Left ventricle myocardium superior (tissue), 1 donor: ENCODE measurements around the gene ALOX5. TPM values are rescaled to one million over a fixed set of nuclear protein-coding genes. Genes with fewer than 3 reads are reported as not detected.
"Not testable (repeated sequence)": the region's sequence is repeated elsewhere in the genome, so short reads cannot be mapped to it uniquely, and the experiment has no call there.

ENCODE experiments used
- ATAC-seq: fragments of 200-7000 bp; cut with Tn5 transposase; one replicate; pipeline ENCODE4 v1.9.1; 2020; ENCODE audit warnings: mild to moderate bottlenecking, moderate library complexity
- DNase-seq: peaks from one replicate; pipeline ENCODE4 v3.0.0-alpha.2; 2020
- intact Hi-C: fragments of 100-400 bp; cut with micrococcal nuclease; formaldehyde crosslinking; loops from one replicate; pipeline ENCODE4 v1.11.0; 2022
- total RNA-seq: library from RNA; stranded (reverse); fragmentation: NEBNext Ultra II Directional; extraction: Animal tissue kit (Norgen Biotek cat#: 25700); gene quantifications from one replicate; pipeline ENCODE4 v1.2.1, GENCODE V29; 2021
- donor health status: DM: no; HTN: yes; CAD: no; lungs with severe emphysema.

ALOX5 gene
- total RNA-seq, 1 donor from 2014 or later, result 4.5 TPM

- intact Hi-C loops, result no loop called here
- DNase-seq (no peak), ATAC-seq (no peak)
Measured at GRCh38 chr10:45372251-45372951, 1.6 kb upstream of the ALOX5 start.

- intact Hi-C loops, result no loop called here
- peak; percentile 48 for ATAC-seq
- DNase-seq, result peak; percentile 43
Measured at GRCh38 chr10:45373003-45373575, 927 bp upstream of the ALOX5 start.

GRCh38 chr10:45374350-45375052 is 485 bp downstream of the ALOX5 start:
- ATAC-seq, result peak; percentile 6
- intact Hi-C loops, result no loop called here
- DNase-seq, result no peak

- ATAC-seq (no peak), DNase-seq (no peak)
- intact Hi-C loops, result no loop called here
Measured at GRCh38 chr10:45375101-45375500, 1.1 kb downstream of the ALOX5 start.

GRCh38 chr10:45375716-45376231 is 1.8 kb downstream of the ALOX5 start:
- no peak for DNase-seq
- no peak for ATAC-seq
- intact Hi-C loops, result no loop called here

- no peak for DNase-seq
- ATAC-seq, result no peak
- intact Hi-C loops, result no loop called here
Measured at GRCh38 chr10:45376371-45376801, 2.4 kb downstream of the ALOX5 start.

- ATAC-seq (no peak), DNase-seq (no peak)
- intact Hi-C loops, result no loop called here
Measured at GRCh38 chr10:45377321-45377720, 3.3 kb downstream of the ALOX5 start.

GRCh38 chr10:45377858-45378257 is 3.8 kb downstream of the ALOX5 start:
- DNase-seq (no peak), ATAC-seq (no peak)
- intact Hi-C loops, result no loop called here

- no peak for ATAC-seq
- intact Hi-C loops, result no loop called here
- DNase-seq, result no peak
Measured at GRCh38 chr10:45378914-45379726, 5.1 kb downstream of the ALOX5 start.

- DNase-seq, result peak; percentile 52
- intact Hi-C loops, result no loop called here
- ATAC-seq, result peak; percentile 79
Measured at GRCh38 chr10:45379891-45380540, 6.0 kb downstream of the ALOX5 start.

- ATAC-seq, result peak; percentile 45
- intact Hi-C loops, result no loop called here
- no peak for DNase-seq
Measured at GRCh38 chr10:45380903-45381620, 7.0 kb downstream of the ALOX5 start.

- DNase-seq (no peak), ATAC-seq (no peak)
- intact Hi-C loops, result no loop called here
Measured at GRCh38 chr10:45382591-45382990, 8.6 kb downstream of the ALOX5 start.

- intact Hi-C loops, result no loop called here
Measured at GRCh38 chr10:45383682-45384330, 9.8 kb downstream of the ALOX5 start.

GRCh38 chr10:45386657-45387056 is 12.6 kb downstream of the ALOX5 start:
- ATAC-seq (no peak), DNase-seq (no peak)
- intact Hi-C loops, result no loop called here

More at GRCh38 chr10:45383682-45384330, 9.8 kb downstream of the ALOX5 start:
- no peak for DNase-seq
- no peak for ATAC-seq

- DNase-seq (no peak), ATAC-seq (no peak)
- intact Hi-C loops, result no loop called here
Measured at GRCh38 chr10:45387096-45387893, 13.3 kb downstream of the ALOX5 start.

GRCh38 chr10:45389671-45390070 is 15.7 kb downstream of the ALOX5 start:
- DNase-seq, ATAC-seq, intact Hi-C loops: not testable (repeated sequence)

GRCh38 chr10:45391636-45392035 is 17.6 kb downstream of the ALOX5 start:
- ATAC-seq, DNase-seq, intact Hi-C loops: not testable (repeated sequence)
